Sigmoid colon (tissue), 7 donors: ENCODE data around the gene RHCG. TPM values are rescaled to one million over a fixed set of nuclear protein-coding genes. Genes with fewer than 3 reads are reported as not detected.

Source experiments
- DNase-seq: peaks from one replicate; pipeline ENCODE4 v3.0.0-alpha.2; 2019
- H3K27ac ChIP-seq, 4 donors: fragments of 200-600 bp; sonication (generic); one replicate each; pipeline ENCODE4 v1.5.1; 2016 to 2019; ENCODE audit warnings: mild to moderate bottlenecking in 1 of 4
- H3K27me3 ChIP-seq, 3 donors: fragments of 200-600 bp; sonication (generic); one replicate each; pipeline ENCODE4 v1.5.1; 2019; ENCODE audit warnings: mild to moderate bottlenecking in 1 of 3
- H3K36me3 ChIP-seq, 4 donors: fragments of 200-600 bp; sonication (generic); one replicate each; pipeline ENCODE4 v1.5.1; 2016 to 2019
- H3K4me1 ChIP-seq, 4 donors: fragments of 200-600 bp; sonication (generic); one replicate each; pipeline ENCODE4 v1.5.1; 2017 to 2019
- H3K4me3 ChIP-seq, 4 donors: fragments of 200-600 bp; sonication (generic); one replicate each; pipeline ENCODE4 v1.5.1; 2017 to 2019; ENCODE audit warnings: mild to moderate bottlenecking in 2 of 4, moderate library complexity in 1 of 4
- H3K9me3 ChIP-seq, 4 donors: fragments of 200-600 bp in 3 of 4; sonication (generic) in 3 of 4; one replicate each; pipeline versions ENCODE4 v1.5.1 to v1.6.1; 2013 to 2019
- CTCF ChIP-seq, 4 experiments: fragments of 450-650 bp in 3 of 4; fragments of 200-600 bp in 1 of 4; IDR thresholded peaks; one replicate each; pipeline ENCODE4 v1.5.1; 2016 to 2019; ENCODE audit warnings: antibody characterized with exemption in 4 of 4, mild to moderate bottlenecking in 3 of 4, moderate library complexity in 2 of 4
- EP300 ChIP-seq, 4 donors: sonication (generic); formaldehyde crosslinking; IDR thresholded peaks; one replicate each; pipeline ENCODE4 v1.6.1; 2017; ENCODE audit warnings: antibody characterized with exemption in 4 of 4
- POLR2A ChIP-seq, 2 donors: fragments of 450-650 bp; IDR thresholded peaks; one replicate each; pipeline ENCODE4 v1.6.1; 2016; ENCODE audit warnings: antibody characterized with exemption in 2 of 2, mild to moderate bottlenecking in 2 of 2, moderate library complexity in 2 of 2
- POLR2AphosphoS5 ChIP-seq, 4 donors: sonication (generic); formaldehyde crosslinking; IDR thresholded peaks; one replicate each; pipeline ENCODE4 v1.6.1; 2017; ENCODE audit warnings: antibody characterized with exemption in 4 of 4
- WGBS, 2 donors: extraction: QIAGEN DNeasy Blood & Tissue Kit; methylation state at CpG; one replicate each; pipeline ENCODE4 v1.1.7; 2013; 5-methylcytosine and 5-hydroxymethylcytosine counted together
- intact Hi-C: fragments of 100-400 bp; cut with DNase I; formaldehyde crosslinking; loops from one replicate; pipeline ENCODE4 v1.15.1; 2023
- polyA plus RNA-seq, 3 donors: library from polyadenylated mRNA; stranded (reverse); fragments of 200-250 nt; gene quantifications; one replicate each; pipeline ENCODE4 v1.2.3, GENCODE V29; 2013
- total RNA-seq, 4 donors: library from RNA; depleted of rRNA; stranded (reverse); fragments of >200 nt; gene quantifications; one replicate each; pipeline ENCODE4 v1.1.0, GENCODE V29; 2016
- donor health status: healthy with polysubstance abuse.
- donor health status: Bipolar disorder and iron deficiency.
- donor health status: healthy.

Gene RHCG
- total and polyA plus RNA-seq, 7 donors: 0.47 to 3.0 TPM; not detected in 5

GRCh38 chr15:89430530-89431341 is 65.6 kb downstream of the RHCG start:
- Histone ChIP-seq H3K4me1 (peaks cover 0 to 10% (median 6%) of the 10 kb centered on the region in 4 donors), H3K27ac (no peak overlapping the region), H3K9me3 (no peaks in the 10 kb centered on the region), H3K27me3 (peaks cover 0 to 5% (median 0%) of the 10 kb centered on the region in 3 donors), H3K4me3 (peak overlapping the region in 3 of 4 donors; percentile 35 to 42 (median 39)), H3K36me3 (no peaks in the 10 kb centered on the region)
- WGBS, 2 donors: 1 to 4% methylated on average over 44 of the region's 44 CpGs
- peak; percentile 91 to 99 (median 98) for TF ChIP-seq CTCF (IDR thresholded peaks at IDR 0.05)
- no peak for TF ChIP-seq POLR2AphosphoS5 (IDR thresholded peaks at IDR 0.05)
- intact Hi-C loops: loop anchor here (1.0 to 10.0 kb wide), 2 partner anchors 72 to 226 kb away; no protein-coding TSS in a partner anchor
- DNase-seq: peak; percentile 86

GRCh38 chr15:89429986-89430385 is 66.4 kb downstream of the RHCG start:
- DNase-seq: no peak
- TF ChIP-seq EP300 (IDR thresholded peaks at IDR 0.05): no peak
- H3K36me3 ChIP-seq: no peaks in the 10 kb centered on the region
- no peaks in the 10 kb centered on the region for H3K9me3 ChIP-seq
- no peak overlapping the region for H3K4me3 ChIP-seq
- peaks cover 0 to 5% (median 0%) of the 10 kb centered on the region in 3 donors for H3K27me3 ChIP-seq
- H3K4me1 ChIP-seq: peaks cover 0 to 10% (median 6%) of the 10 kb centered on the region in 4 donors
- H3K27ac ChIP-seq: no peak overlapping the region
- intact Hi-C loops: loop anchor here (1.0 to 10.0 kb wide), 2 partner anchors 72 to 225 kb away; no protein-coding TSS in a partner anchor
- 74 to 82% methylated on average over 2 of the region's 2 CpGs for WGBS, 2 donors

- H3K4me3 ChIP-seq: no peak overlapping the region
- TF ChIP-seq POLR2A (IDR thresholded peaks at IDR 0.05): no peak
- no peak for TF ChIP-seq POLR2AphosphoS5 (IDR thresholded peaks at IDR 0.05)
- TF ChIP-seq CTCF (IDR thresholded peaks at IDR 0.05): no peak
- no peak for TF ChIP-seq EP300 (IDR thresholded peaks at IDR 0.05)
- intact Hi-C loops: no loop called here
- H3K36me3 ChIP-seq: no peaks in the 10 kb centered on the region
- peaks cover 0 to 10% (median 6%) of the 10 kb centered on the region in 4 donors for H3K4me1 ChIP-seq
- H3K27me3 ChIP-seq: peaks cover 0 to 5% (median 0%) of the 10 kb centered on the region in 3 donors
- no peaks in the 10 kb centered on the region for H3K9me3 ChIP-seq
- DNase-seq: no peak
- WGBS, 2 donors: 74 to 76% methylated on average over 1 of the region's 1 CpG
- H3K27ac ChIP-seq: no peak overlapping the region
These were observed 67.4 kb downstream of the RHCG start for GRCh38 chr15:89429023-89429422.

GRCh38 chr15:89428246-89428645 is 68.1 kb downstream of the RHCG start:
- intact Hi-C loops: no loop called here

More at GRCh38 chr15:89428246-89428645, 68.1 kb downstream of the RHCG start:
- no peak overlapping the region for H3K4me3 ChIP-seq
- no peak for TF ChIP-seq CTCF (IDR thresholded peaks at IDR 0.05)
- TF ChIP-seq POLR2A (IDR thresholded peaks at IDR 0.05): no peak
- TF ChIP-seq POLR2AphosphoS5 (IDR thresholded peaks at IDR 0.05): no peak
- TF ChIP-seq EP300 (IDR thresholded peaks at IDR 0.05): no peak
- whole genome bisulfite sequencing, 2 donors: 77 to 84% methylated on average over 2 of the region's 2 CpGs
- DNase-seq: no peak
- no peaks in the 10 kb centered on the region for H3K9me3 ChIP-seq
- H3K27me3 ChIP-seq: peaks cover 0 to 5% (median 0%) of the 10 kb centered on the region in 3 donors
- no peaks in the 10 kb centered on the region for H3K36me3 ChIP-seq
- no peak overlapping the region for H3K27ac ChIP-seq
- H3K4me1 ChIP-seq: peaks cover 0 to 10% (median 6%) of the 10 kb centered on the region in 4 donors
